GM04504 (cell line): ENCODE data around the gene DOC2A.
"Not testable (repeated sequence)": the region's sequence is repeated elsewhere in the genome, so short reads cannot be mapped to it uniquely, and the experiment has no call there.

ENCODE experiments used
- DNase-seq: peaks from one replicate; pipeline ENCODE4 v3.0.0-alpha.2; 2012; ENCODE audit warnings: low read depth

The DOC2A gene

GRCh38 chr16:30010844-30011713, at the start of gene DOC2A:
Gene DOC2A, minus strand, starts transcription at chr16:30011027. Its CDS starts 805 bp downstream, at chr16:30010222.
- no peak for DNase-seq

DNA sequence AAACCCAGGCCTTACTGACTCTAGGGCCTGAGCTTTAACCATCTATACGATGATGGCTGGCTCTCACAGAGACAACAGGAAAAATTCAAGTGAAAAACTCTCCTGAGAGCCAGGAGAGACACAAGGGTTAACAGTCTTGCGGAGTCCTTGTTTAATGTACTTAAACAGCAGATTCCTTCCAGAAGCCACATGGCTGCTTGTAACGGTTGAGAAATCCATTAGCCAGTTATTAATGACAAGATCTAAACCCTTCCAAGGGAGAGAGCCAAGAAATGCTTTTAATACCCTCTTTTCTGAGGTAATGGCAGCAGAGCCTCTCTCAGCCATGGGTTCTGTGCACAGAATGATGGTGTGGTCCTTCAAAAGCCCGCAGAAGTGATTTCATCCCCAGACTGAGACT, 49.5 kb upstream of the DOC2A start:
- no peak for DNase-seq

GRCh38 chr16:30054959-30055553, 44.2 kb upstream of the DOC2A start:
- DNase-seq: no peak

DNA sequence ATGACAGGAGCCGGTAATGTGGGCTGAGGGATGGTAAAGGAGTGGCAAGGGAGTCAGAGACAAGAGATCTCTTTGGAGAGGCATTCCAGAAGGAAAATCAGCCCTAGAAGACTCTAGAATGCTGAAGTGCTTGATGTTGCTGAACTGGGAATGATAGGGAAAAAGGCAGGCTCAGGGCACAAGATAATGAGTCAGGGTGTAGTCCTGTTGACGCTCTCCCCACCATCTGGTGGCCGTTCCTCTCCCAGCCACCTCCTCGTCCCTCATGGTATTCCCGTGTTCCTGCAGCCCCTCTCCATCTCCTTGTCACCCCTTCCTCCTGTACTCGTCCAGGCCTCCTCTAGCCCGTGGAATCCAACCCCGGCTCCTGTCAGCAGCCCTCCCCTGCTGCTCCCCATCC, 43.6 kb upstream of the DOC2A start:
- no peak for DNase-seq

GRCh38 chr16:30053376-30054015, 42.7 kb upstream of the DOC2A start:
- DNase-seq: no peak

DNA sequence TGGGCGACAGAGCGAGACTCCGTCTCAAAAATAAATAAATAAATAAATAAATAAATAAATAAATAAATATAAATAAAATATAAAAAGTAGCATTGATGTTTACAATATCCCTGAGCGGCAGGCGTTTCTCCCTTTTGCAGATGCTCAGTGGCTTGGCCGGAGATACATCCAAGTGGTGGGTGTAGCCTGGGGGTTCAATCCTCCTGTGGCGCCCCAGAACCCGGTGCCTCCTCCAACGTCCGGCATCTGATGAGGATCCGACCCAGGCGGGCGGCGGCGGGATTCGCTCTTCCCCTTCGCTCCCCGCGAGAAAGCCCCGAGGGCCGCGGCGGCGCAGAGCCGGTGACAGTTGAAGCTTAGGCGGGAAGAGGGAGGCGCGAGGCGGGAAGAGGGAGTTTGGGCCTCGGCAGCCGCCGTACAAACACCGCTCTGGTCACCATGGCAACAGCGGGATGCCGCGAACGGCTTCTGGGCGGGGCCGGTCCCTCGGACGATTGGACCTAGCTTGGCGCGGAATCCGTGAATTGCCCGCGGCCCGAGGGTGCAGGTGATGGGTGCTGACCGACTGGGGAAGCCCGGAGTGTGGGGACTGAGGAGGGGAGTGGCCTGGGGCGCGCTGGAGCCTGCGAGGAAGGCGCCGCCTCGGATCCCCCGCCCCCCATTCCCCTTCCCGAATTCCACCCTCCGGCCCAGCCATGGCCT, 42.0 kb upstream of the DOC2A start:
- peak; percentile 78 for DNase-seq

DNA sequence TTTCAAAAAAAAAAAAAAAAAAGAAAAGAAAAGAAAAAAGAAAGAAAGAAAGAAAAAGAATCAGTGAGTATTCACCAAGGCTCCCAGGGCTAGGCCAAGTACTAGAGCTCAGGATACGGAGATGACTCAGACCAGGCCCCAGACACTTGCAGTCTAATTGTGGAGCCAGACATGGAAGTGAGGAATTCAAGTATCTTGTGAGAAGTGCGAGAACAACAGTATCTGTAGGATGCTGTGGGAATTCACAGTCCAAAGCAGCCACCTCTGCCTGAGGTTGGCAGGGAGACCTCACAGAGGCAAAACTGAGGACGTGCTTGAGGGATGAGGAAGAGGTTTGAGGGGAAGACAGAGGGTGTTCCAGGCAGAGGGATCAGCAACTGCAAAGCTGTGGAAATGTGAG, 40.7 kb upstream of the DOC2A start:
- no peak for DNase-seq

GRCh38 chr16:30049871-30050270, 39.0 kb upstream of the DOC2A start:
- no peak for DNase-seq

- DNase-seq: no peak
These were observed 35.8 kb upstream of the DOC2A start for GRCh38 chr16:30046588-30046987.

GRCh38 chr16:30046178-30046577, 35.4 kb upstream of the DOC2A start:
- DNase-seq: no peak

DNA sequence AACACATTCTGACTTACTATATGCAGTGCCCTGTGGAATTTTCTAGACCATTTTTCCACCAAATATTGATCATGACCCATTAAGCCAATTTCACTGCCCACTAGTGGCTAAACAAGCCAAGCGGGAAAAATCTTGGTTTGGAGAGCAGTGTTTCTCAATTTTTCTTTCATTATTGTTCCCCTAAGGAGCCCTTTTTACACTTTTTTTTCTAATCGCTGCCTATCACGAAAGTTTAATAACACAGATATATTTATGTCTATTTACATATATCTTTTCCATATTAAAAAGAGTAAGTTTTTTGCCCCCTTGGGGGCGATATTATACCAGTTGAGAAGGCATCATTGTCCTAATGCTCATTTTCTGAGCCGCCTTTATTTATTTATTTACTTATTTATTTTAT, 31.0 kb upstream of the DOC2A start:
- no peak for DNase-seq

GRCh38 chr16:30040690-30041089, 29.9 kb upstream of the DOC2A start:
- DNase-seq: not testable (repeated sequence)

DNA sequence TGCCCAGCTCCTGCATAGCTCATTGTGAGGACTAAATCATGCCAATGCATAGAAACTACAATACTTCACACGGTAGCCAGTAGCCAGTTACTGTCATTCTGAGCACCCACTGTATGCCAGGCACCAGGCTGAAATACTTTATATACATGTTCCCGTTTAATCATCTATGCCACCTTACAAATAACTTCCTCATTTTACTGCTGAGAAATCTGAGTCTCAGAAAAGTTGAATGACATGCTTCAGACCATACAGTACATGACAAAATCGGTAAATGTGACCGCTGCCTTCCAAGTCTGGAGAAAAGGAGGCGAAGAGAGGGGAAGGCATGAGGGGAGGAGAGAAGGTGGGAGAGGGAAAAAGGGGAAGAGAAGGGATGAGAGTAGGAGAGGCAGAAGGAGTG, 29.4 kb upstream of the DOC2A start:
- DNase-seq: no peak

GRCh38 chr16:30033270-30033669, 22.4 kb upstream of the DOC2A start:
- DNase-seq: no peak

DNA sequence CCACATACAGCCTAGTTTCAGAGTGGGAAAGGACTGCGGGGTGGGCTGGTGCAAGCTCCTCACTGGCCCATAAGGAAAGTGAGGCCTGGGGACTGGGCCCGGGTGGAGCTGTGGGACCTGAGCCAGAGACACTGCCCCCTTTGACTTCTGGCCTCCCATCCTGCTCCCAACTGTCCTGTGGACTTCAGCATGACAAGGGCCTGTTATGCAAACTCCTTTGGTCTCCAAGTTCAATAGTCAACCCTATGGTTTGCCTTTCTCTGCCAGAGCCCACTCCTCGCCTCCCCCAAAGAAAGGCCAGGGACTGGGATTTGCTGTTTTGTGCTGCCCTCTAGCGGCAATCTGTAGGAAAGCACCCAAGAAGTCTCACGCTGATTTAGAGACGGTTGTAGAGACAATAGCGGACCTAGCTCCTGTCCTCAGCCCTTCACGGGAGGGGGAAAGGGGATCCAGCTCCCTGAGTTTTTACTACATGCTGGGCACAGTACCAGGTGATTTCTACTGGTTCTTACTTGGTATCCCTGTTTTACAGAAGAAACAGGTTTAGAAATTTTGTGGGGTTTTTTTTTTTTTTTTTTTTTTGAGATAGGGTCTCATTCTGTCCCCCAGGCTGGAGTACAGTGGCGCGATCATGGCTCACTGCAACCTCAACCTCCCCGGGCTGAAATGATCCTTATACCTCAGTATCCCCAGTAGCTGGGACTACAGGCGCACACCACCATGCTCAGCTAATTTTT, 21.4 kb upstream of the DOC2A start:
- no peak for DNase-seq

- no peak for DNase-seq
These were observed 20.7 kb upstream of the DOC2A start for GRCh38 chr16:30031477-30031918.

DNA sequence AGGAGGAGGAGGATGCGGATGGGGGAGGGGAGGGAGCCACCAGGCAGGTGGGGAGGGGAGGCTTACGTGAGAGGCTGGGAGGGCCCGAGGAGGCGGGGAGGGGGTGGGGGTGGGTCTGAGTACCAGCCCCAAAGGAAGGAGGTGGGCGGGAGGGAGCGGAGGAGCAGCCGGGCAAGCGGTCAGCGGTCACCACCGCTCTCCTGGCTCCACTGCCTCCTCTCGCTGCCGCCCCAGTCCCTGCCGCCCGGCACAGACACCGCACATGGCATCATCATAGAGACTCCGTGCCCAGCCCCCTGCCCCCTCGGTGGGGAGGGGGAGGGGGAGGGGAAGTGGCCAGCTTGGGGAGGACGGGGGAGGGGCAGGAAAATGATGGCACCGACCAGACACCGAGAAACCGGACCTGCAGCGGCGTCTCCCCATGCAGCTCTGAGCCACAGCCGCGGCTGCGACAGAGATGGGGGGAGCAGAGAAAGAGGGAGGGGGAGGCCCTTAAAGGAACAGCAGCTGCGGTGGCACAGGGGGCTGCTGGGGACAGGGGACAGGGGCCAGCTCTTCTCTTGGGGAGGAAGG, 20.1 kb upstream of the DOC2A start, which contains the start of gene TLCD3B:
Gene TLCD3B, minus strand, starts transcription at position 431 of the 573 bp plus-strand sequence. CDS start 744 bp downstream, outside the sequence.
- no peak for DNase-seq

- DNase-seq: no peak
These were observed 19.3 kb upstream of the DOC2A start for GRCh38 chr16:30030011-30030685.

- DNase-seq: no peak
These were observed 17.7 kb upstream of the DOC2A start for GRCh38 chr16:30028438-30029076.
